ENCODE results near the gene PA2G4.

DNA sequence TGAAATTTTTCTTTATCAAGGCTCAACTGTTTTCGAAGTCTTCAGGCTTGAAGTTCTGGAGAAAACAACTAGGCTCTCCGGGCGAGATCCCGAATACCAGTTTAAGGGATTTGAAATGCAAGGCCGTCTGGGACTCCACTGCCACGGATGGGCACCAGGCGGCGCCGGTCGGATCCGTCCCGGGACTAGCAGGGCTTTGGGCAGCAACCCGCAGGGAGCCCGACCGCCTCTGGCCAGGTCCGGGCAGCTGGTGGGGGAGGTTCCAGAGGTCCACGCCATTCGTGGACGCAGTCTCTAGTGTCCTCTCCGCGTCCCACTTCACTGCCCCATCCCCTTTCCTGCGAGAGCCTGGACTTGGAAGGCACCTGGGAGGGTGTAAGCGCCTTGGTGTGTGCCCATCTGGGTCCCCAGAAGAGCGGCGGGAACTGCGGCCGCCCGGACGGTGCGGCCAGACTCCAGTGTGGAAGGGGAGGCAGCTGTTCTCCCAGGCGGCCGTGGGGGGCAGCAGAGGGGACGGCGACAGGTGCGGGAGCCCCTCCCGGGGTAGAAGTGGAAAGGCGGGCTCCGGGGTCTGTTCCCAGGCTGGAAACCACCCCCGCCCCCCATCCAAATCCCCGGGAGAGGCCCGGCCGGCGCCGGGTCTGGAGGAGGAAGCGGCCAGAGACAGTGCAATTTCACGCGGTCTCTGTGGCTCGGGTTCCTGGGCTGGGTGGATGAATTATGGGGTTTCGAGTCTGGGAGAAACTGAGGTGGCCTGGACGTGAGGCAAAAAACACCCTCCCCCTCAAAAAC lies 25.2 kb upstream of the PA2G4 start:
- no peak for TF ChIP-seq POLR2A (IDR thresholded peaks at IDR 0.05; ENCODE audit: low read depth, low read length)
- TF ChIP-seq POLR2AphosphoS5 (IDR thresholded peaks at IDR 0.05; ENCODE audit: low read depth, low read length): no peak
- no peak for TF ChIP-seq TAF1 (IDR thresholded peaks at IDR 0.05; ENCODE audit: low read depth, low read length)
- no peak for TF ChIP-seq POU2F2 (IDR thresholded peaks at IDR 0.05; ENCODE audit: low read depth, low read length)
- no peak for TF ChIP-seq SPI1 (IDR thresholded peaks at IDR 0.05; ENCODE audit: low read depth, low read length)
